Posterior cingulate gyrus (tissue), 11 donors: Measurements from ENCODE around the gene TRRAP.
A peak's percentile ranks its signal among the peaks of the same experiment; 100 is the strongest.

Experiments used
- DNase-seq, 10 donors: peaks; one replicate each; pipeline versions ENCODE4 v3.0.0 to v3.0.0-alpha.2; 2020 to 2021; ENCODE audit warnings: mixed read lengths in 3 of 10
- intact Hi-C: fragments of 100-400 bp; cut with DNase I; formaldehyde crosslinking; loops from one replicate; pipeline ENCODE4 v1.15.1; 2023

Gene TRRAP

DNA sequence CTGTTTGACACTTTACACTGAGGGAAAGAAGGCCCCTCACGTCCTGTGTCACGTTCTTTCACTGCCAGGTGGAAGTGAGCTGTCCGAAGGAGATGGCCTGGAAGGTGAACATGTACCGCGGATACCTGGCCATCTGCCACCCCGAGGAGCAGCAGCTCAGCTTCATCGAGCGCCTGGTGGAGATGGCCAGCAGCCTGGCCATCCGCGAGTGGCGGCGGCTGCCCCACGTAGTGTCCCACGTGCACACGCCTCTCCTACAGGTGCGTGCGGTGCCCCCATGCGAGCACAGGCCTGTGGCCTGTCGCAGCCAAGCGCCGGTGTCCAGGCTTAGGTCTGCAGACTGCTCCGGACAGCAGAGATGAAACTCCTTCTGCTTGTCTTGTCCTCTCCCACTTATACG, 103.4 kb downstream of the TRRAP start:
- intact Hi-C loops = no loop called here
- peak in 1 of 10 donors; percentile 67 for DNase-seq

DNA sequence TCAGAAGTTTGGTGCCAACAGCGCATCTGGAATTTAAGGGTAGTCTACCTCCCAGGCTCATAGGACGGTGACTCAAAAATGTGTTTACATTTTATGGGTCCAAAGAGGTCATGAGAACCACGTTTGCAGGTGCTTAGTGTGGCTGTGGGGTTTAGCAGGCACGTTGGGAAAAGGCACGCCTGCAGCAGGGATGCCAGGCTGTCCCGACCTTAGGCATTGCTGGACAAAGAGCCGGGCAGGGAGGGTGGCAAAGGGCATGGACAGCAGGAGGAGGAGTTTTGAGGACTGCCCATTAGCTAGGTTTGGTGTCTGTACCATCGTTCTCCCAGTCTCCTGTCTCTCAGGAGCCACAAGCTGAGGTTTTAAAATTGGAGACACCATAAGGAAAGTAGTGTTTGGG, 104.4 kb downstream of the TRRAP start:
- DNase-seq = no peak
- intact Hi-C loops = no loop called here

DNA sequence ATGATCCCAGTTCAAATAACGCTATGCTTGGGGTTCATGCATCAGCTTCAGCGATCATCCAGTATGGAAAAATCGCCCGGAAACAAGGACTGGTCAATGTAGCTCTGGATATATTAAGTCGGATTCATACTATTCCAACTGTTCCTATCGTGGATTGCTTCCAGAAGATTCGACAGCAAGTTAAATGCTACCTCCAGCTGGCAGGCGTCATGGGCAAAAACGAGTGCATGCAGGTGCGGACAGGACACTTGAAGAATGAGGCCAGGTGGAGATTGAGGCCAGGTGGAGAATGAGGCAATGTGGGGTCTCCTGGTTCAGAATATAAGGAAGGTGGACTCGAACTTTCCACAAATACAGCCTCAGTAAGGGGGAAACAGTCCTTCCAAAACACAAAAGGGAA, 105.8 kb downstream of the TRRAP start:
- DNase-seq = no peak
- intact Hi-C loops = no loop called here

DNA sequence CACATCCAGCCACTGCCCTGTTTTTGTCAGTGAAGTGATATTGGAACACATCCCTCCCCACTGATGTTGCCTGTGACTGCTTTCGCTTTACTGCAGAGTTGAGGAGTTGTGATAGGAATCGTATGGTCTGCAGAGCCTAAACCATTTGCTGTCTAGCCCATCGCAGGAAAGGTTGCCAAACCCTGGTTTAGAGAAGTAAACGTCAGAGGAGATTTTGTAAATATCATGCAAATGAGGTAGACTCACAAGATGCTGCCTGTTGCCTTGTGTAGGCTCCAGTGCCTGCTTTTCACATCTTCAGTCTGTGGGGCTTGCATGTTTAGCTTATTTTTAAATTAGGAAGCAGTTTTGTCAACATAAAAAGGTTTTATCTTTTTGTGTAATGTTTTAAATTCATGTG, 107.1 kb downstream of the TRRAP start:
- no peak for DNase-seq
- intact Hi-C loops = no loop called here

DNA sequence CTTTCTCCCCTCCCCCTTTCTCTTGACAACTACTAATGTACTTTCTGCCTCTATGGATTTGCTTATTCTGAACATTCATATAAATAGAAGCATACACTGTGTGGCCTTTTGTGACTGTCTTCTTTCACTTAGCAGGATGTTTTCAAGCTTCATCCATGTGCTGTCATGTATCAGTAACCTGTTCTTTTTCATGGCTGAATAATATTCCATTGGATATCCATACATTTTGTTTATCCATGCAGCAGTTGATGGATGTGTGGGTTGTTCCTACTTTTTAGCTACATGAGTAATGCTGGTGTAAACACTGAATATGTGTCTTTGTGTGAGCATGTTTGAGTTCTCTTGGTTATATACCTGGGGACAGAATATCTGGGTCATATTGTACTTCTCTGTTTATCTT, 107.6 kb downstream of the TRRAP start:
- intact Hi-C loops = no loop called here
- no peak for DNase-seq

DNA sequence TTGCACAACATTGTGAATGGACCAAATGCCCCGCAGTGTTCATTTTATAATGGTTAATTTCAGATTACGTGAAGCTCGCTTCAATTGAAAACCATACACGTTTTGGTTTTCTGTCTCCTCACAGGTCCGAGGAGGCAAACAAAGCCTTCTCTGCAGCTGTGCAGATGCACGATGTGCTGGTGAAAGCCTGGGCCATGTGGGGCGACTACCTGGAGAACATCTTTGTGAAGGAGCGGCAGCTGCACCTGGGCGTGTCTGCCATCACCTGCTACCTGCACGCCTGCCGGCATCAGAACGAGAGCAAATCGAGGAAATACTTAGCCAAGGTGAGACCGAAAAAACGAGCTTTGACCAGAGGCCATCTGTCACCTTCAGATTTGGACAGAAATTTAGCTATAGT, 110.3 kb downstream of the TRRAP start:
- DNase-seq = peak in 1 of 10 donors; percentile 72
- intact Hi-C loops = no loop called here

DNA sequence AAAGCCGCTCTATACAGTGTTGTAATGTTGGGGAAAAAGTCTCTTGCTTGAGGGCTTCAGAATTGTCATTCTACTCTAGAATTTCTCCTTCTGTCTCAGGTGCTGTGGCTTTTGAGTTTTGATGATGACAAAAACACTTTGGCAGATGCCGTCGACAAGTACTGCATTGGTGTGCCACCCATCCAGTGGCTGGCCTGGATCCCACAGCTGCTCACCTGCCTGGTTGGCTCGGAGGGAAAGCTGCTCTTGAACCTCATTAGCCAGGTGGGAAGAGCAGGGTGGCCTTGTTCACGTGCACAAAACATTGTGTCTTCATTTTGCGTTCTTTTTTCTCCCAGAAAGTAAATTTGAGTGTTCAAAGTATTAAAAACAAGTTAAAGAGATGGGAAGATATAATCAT, 112.0 kb downstream of the TRRAP start:
- intact Hi-C loops = no loop called here
- no peak for DNase-seq

DNA sequence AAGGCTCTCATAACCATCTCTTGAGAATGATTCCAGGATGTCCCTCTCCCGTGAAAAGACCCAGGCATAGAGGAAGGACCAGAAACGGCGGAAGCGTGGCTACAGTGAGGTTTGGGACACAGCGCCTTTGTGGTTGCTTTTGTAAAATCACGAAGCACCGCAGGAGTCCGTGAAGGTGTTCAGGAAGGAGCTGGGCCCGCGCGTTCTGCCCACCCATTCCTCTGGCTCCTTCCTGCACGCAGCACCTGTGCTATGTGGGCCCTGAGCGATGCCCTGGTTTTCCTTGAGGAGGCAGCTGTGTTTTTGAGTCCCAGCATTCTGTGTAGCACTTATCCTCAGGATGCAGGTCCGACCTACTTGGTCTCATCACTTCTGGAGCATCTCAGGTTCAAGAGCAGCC, 112.8 kb downstream of the TRRAP start:
- peak in 1 of 10 donors; percentile 73 for DNase-seq

DNA sequence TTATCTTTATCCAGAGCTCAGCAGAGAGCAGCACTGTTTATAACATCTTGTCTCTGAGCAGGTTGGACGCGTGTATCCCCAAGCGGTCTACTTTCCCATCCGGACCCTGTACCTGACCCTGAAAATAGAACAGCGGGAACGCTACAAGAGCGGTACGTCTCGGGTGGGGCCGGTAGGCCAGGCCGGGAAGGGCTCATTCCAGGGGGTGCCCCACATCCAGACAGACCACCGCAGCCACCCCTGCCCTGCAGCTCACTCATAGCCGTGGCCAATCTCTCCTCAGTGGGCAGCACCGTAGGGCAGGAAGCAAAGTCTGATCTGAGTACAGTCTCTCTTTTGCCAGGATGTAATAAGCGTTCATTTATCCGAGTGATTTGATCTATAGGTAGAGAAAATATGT, 113.7 kb downstream of the TRRAP start:
- intact Hi-C loops = no loop called here
- peak in 2 of 10 donors; percentile 49 to 59 for DNase-seq

More for the DNA sequence above, 112.8 kb downstream of the TRRAP start:
- intact Hi-C loops = no loop called here

DNA sequence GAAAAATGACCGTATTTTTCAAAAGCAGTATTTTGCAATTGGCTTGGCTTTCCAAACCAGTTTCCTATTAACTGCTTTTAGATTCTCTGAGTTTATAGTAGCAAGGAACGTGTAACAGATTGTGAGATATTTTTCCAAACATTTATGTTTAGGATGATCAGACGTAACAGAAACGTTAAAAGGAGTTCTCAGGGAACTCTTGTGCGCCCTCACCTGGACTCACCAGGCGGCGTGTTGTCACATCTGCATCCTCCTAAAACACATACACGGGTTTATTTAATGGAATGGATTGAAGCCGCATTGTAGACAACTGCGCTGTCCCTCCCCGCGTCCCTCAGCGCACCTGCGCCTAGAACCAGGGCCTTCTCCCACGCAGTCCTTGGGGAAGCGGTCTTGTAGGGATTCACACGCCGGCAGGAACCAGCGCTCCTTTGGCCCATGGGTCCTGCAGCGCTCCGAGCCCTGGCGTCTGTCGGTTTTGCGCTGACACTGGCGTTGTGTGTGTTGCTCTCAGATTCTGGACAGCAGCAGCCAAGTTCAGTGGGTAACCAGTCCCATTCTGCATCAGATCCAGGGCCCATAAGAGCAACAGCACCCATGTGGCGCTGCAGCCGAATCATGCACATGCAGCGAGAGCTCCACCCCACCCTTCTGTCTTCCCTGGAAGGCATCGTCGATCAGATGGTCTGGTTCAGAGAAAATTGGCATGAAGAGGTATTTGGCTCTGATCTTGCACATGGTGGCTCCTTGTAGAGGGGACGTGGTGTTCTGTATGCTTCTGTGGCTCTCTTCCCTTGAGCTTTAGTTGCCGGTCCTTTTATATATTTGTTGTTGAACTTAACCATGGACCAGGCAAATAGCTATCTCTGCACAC, 114.9 kb downstream of the TRRAP start:
- DNase-seq = peak in 2 of 10 donors; percentile 59
- intact Hi-C loops = no loop called here

DNA sequence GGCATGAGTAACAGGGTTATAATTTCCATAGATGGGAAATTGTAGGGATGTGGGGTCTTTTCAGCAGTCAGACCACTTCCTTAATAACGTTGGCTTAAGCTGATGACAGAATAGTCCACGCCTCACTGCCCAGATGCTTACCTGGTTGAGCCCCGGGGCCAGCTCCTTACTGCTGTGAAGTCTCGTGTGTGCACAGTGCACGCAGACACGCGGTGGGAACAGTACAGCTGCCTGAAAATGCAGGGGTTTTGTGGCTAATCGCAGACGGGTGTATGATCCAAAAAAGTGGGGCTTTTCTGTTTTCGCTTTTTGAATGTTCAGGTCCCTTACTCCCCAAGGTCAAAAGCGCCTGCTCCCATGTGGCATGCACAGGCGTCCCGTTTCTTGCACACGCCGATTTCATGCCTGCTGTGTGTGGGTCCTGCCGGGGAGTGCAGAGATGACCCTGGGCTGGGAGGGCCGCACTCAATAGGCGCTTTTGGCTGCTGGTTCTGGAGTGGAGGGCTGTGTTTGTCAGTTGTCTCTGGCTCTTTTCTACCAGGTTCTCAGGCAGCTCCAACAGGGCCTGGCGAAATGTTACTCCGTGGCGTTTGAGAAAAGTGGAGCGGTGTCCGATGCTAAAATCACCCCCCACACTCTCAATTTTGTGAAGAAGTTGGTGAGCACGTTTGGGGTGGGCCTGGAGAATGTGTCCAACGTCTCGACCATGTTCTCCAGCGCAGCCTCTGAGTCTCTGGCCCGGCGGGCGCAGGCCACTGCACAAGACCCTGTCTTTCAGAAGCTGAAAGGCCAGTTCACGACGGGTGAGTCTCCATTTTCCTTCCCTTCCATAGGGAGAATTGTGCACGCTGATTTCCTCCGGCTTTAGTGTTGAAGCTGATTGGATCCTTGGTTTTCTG, 116.0 kb downstream of the TRRAP start:
- DNase-seq = peak in 2 of 10 donors; percentile 61 to 70
- intact Hi-C loops = no loop called here

DNA sequence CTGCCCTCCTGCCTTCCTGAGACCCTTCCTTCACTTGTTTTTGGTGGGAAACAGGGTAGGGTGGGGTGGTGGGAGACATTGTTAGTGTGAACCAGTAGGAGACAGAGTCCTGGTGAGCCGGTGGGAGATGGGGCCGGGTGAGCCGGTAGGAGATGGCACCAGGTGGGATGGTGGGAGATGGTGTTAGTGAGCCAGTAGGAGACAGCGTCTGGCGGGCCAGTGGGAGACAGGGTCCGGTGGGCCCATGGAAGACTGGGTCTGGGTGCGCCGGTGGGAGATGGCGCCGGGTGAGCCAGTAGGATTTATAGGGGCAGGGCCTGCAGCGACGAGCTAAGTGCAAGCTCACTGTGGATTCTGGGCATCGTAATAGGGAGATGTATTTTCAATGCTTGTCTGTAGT, 116.8 kb downstream of the TRRAP start:
- intact Hi-C loops = no loop called here
- peak in 2 of 10 donors; percentile 67 to 76 for DNase-seq

DNA sequence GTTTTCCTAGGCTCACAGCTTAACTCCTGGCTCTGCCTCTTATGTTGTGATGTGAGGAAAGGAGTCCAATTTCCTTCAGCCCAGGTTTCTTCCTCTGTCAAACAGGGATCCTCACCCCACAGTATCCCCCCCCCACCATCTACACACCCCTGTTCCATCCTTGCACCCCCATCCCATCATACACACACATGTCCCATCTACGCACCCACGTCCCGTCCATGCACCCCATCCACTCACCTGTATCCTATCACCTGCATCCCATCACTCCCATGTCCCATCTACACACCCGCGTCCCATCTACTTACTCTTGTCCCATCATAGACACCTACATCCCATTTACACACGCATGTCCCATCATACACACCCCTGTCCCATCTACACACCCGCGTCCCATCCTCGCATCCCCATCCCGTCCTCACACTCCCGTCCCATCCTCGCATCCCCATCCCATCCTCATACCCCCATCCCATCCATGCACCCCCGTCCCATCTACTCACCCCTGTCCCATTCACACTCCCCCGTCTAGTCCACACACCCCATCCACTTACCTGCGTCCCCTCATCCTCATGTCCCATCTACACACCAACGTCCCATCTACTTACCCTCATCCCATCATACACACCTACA, 117.3 kb downstream of the TRRAP start:
- peak in 1 of 10 donors; percentile 41 for DNase-seq
- intact Hi-C loops = no loop called here

DNA sequence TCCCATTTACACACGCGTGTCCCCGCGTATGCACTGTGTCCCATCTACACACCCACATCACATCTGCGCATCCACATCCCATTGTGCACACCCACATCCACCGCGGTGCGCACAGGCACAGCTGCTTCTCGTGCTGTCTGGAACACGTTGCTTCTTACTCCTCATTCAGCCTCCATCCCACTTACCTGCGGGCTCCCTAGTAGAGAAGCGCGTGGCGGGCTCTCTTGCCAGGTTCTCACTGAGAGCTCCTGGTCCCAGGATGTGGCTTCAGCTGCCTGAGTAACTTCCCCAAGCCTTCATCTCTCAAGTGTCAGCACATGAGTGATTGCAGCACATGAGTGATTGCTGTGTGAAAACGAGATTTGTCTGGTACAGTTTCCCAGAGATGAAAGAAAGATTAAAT, 117.8 kb downstream of the TRRAP start:
- intact Hi-C loops = no loop called here
- peak in 2 of 10 donors; percentile 77 to 82 for DNase-seq

DNA sequence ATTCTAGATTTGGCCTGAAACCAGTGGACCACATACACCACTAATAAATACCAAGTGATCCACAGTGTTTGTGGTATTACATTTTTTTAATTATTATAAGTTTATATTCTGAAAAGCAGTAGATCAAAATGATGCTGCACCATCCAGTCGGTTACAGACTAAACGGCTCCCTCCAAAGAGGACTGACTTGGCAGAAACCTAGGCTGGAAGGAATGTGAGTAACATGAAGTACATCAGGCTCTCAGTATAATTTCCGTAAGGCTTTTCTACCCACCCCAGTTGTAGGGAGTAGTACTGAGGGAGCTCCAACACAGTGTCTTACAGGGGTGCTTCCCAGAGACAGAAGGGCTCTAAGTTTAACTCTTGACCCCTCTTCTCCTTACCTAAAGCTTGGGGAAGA, 119.5 kb downstream of the TRRAP start:
- intact Hi-C loops = no loop called here
- no peak for DNase-seq

DNA sequence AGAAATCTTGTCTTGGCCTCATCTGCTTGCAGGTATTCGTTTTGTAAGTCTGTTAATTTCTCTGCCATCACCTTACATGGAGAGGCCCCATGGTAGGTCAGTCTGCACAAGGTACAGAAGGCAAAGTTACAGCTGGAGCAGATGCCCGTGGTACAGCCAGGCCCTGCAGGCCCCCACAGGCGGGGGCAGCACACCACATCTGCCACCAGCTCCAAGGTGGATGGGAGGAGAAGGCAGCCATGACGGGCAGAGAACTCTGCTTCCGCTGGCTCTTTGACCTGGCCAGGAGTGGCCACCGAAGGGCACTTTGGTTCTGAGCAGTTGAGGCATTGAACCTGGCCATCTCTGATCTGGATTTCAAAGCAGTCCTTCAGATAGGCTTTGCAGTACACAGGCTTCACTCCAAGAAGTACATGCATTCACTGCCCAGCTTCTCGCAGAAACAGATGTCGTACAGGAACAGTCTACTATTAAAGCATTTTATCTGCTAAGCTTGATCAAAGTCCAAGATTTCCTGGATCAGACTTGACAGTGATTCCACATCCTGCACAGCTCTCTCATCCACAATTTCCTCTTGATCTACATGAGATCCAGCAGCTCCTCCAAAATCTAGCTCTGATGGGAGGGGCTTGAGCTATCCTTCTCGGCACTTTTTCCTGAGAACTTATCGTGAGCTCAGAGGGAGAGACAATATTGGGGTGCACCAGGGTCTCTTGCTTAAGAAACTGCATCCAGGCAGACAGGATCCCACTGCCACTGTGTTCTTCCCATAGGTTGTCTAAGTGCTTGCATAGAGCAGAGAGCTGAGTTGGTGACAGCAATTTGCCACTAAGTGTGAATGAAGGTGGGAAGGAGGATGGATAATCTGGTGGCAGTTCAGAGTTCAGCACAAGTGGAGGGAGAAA, 120.7 kb downstream of the TRRAP start:
- no peak for DNase-seq
- intact Hi-C loops = no loop called here

DNA sequence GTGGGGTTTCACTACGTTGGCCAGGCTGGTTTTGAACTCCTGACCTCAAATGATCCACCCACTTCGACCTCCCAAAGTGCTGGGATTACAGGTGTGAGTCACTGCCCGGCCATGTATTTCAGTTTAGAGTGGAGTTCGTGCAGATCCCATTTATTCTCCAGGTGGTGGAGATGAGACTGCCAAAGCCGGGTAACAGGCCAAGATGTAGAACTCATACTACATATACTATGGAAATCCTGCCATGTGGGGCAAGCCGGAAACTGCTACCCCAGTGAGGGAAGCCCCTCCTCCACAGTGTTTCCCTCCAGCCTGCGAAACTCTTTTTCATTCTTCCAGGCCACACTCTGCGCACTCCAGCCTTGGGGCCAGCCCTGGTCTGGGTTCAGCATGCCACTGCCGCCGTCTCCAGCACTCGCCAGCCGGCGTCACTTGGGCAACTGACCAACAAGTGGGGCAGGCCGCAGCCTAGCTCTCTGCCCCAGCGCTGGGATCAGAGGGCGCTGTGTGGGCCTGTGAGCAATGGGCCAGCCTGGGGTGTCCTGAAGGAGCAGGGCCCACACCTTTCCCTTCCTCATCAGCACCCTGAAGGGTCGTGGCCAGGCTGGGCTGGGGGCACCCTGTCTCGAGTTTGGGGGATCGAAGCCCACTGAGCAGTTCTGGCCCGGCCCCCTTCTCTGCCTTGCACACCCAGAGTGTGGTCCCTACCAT, 122.0 kb downstream of the TRRAP start:
- DNase-seq = peak in 2 of 10 donors; percentile 52 to 80
- intact Hi-C loops = no loop called here

DNA sequence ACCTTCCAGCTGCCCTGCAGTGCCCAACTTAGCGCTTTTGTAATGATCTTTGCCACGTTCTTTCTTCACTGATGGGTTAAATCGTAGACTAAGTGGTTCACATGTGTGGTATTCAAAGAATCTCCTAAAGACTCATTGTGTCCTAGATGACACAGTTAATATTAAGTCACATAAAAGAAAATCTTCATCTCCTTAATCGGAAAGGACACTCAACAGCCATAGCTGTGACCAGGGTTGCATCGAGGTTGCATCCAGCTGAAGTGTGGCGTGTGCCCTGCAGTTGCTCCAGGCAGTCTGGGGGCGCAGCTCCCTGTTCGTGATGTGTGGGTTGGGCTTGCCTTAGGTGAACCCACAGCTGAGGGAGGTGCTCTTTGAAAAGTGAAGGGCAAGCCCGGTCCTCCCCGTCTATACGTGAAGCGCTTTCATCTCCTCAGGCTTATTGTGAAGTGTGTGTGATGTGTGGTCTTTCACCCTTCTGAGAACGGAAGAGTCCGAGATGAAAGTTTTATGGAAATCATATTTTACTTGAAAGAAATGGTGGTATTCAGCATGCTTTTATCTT, 122.7 kb downstream of the TRRAP start:
- intact Hi-C loops = no loop called here
- DNase-seq = peak in 2 of 10 donors; percentile 37 to 51
